ENCODE results near the gene ATG7.

Gene ATG7

DNA sequence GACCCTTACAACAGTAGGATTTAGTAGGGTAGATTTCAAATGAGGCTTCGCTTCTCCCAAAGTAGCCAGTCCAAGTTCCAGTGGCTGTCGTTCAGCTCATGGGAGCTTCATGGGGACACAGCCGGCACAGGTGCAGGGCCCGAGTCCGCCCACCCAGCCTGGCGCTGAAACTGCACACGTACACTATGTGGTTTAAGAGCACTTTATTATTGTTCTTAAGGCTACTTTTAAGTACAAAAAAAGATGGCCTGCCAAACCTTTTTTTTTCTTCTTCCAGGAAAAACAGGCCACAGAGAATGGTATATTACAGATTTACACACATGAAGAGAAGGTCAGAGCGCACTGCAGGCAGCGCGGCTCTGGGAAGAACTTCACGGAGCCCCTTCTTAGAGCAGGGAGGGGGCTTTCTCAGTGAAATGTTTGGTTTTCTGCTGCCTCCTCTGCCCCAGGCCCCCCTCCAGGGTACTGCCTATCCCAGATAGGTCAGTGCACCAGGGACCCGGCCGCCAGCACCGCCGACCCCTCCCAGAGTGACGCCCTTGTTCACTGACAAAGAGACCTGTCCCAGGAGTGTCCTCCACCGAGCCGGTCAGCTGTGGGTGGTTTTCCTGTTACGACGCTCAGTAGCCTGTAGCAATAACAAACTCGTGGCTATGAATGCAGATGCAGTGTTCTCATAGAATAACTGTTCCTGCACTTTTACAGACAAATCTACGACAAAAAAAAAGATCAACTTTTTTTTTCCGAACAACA is 283.9 kb downstream of the ATG7 start:
- ATAC-seq (no peak), DNase-seq (no peak)

DNA sequence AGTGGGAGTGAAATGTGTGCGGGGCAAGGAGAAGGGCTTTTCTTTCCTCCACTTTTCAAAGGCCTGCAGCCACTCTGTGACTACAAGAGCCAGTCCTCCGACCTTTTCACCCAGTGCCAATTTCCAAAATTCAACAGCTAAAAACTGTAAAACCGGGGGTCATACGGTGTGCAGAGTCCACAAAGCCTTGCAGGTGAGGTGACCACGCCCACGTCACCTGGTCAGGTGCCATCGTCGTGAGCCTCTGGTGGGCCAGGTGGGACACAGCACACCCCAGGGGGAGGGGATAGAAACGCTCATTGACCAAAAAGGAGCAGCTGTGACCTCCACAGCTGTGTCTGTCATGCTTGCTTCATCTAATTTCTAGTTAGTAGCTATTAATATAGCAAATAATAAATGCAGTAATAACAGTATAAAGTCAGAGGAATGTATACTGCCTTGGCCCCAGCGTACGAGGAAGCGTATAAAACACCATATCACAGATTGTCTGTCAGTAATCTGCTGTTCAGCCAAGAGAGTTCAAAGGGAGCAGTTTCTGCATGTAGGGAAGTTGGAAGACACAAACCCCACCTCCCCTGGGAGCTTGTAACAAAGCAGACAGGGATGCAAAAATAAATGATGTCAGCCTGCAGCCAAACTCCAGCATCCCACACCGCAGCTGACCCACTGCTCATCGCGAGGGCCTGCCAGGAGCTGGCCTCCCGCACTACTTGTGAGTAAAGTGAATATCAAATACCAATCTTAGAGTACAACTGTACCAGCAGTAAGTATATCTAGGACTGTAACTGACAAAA is 284.9 kb downstream of the ATG7 start:
- DNase-seq (no peak), ATAC-seq (no peak)

DNA sequence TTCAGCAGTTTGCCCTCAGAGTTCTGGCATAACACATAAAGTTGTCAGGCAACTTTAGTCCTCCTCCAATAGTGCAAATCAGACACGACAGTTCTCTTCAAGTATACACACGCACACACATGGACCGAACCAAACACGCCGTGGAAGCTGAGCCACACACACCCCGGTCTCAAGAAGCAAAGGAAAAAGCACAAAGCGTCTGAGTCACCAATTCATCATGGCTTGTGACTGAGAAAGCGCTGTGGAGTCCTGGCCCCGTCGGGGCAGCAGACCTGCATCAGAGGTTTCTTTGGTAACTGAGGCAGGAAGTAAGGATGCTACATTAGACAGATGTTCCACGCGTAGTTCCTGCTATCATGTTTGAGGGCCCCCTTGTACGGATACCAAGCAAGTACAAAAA is 285.8 kb downstream of the ATG7 start:
- ATAC-seq, result peak; percentile 54
- DNase-seq, result no peak

DNA sequence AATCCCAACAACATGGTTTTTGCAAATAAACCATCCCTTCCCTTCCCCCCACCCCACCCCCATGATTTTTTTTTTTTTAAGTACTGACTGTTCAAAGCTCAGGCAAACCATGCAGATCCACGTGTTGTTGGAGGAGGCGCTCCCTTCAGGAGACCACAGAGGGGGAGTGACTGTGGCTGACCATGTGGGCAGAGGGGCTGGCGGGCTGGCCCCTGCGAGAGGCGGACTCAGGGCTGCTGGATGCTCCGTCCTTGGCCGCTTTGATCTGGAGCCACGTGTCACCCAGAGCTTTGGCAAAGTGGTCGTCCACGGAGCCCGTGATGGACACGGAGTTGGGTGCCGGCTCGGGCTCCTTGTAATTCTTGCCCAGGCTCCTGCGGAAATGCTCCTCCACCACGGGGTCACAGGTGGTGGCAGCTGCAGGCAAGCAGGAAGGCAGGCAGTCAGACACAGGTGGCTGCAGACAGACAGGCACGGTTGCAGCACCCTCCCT is 286.3 kb downstream of the ATG7 start:
- DNase-seq (no peak), ATAC-seq (no peak)

DNA sequence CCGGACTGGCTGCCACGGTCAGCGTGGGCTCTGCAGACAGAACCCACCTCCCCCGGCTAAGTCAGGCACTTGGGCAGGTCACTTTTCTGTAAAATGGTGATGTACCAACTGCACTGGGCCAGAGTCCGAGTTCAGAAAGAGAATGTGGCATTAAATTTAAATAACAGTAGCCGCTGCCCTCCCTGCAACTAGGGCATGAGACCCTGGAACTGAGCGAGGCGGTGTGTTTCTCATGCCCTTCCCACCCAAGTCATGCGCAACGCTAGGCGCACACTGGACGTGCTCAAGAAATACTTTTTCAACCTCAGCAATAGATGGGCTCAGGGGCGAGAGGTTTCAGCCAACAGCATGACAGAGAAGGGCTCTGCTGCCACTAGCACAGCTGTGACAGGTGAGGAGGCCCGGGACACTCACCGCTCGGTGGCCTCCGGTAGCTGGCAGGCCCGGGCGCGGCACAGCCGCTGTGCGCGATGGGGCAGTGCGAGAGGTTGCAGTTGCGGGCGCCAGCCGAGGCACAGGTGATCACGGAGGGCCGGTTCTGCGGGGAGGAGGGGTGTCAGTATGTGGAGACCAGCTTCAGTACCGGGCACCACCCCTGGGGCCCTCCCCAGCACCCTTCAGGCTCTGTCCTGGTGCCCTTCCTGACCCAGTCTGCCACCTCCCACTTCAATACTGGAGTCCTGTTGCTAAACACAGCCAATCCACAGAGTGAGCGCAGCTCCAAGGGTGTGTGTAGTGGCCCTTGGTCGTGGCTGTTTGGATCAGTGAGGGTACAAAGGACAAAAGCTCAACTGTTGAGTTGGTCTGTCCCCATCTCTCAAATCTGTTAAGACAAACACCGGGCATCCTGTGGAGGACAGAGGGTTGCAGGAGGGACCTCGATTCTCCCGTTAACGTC is 287.0 kb downstream of the ATG7 start:
- ATAC-seq (no peak), DNase-seq (no peak)

DNA sequence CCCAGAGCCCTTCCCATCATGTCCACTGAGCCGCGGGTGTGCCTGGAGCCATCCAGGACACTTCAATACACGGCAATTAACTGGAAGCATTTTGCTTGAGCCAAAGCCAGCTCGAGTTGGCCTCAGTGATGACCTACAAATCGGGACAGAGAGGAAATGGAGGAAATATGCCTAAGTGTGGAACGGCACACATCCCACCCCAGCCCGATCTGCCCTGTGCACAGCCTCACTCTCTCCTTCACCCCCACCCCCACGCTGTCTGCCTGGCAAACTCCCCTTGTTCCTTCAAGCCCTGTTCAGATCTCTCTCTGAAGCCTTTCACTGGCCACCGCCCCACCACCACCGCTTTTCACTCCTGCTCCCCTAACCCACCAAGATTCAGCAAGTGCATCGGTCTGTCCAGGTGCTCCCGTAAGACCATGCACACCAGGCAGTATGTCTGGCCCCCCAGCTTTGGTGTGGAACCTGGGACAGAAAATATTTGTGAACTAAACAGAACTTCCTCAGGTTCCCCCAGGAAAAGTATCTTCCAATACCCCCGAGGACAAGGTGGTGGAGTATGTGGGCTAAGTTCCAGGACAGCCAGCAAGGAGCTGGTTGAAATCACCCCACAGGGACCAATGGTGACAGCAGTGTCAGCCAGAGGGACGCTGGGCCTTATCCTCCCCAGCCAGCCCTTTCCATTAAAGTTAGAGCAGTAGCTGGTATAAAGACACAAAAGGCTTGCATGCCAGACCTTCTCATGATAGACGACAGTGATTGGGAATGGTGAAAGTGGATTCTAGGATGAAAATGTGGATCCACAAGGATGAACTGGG is 287.8 kb downstream of the ATG7 start:
- DNase-seq (no peak), ATAC-seq (no peak)

DNA sequence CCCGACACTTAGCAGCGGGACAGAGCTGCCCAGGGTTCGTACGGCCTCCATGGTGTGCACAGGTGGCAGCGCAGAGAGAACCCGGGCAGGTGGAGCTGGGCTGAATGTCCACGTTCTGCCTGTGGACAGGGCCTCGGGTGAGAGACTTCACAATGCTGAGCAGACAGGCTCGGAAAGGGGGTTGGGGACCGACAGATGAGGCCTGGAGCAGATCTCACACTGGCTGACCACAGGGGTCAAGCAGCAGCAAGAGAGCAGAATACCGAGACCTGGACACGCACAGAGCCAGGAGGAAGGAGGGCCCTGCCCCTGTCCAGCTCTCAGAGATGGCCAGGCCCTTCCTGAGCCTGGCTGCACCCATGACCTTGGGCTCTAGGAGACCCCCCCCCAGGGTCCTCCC is 288.5 kb downstream of the ATG7 start:
- ATAC-seq (no peak), DNase-seq (no peak)

DNA sequence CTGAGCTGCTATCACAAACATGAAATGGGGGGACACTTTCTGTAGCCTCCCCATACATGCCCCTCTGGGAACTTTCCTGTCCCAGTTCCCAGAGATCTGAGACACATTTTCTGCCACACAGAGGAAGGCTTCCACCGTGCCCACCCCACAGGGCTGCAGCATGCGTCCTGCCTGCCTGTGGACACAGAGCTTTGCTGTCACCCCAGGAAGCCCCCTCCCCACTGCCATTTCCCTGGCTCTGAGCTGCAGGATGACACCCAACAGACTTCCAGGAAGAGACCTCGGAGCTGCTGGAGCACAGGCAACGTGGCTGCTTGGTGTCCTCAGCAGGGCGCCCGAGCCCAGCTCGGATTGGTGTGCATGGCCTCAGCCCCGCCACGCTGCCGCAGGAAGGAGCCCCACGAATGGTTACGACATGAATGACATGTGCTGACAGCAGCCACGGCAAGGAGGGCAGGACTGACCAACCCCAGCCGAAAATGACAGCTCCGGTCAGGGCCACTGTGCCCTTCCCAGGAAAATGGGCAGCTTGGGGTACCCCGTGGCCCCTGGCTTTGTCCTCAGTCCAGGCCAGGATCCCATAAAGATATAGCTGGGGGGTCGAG is 290.2 kb downstream of the ATG7 start:
- DNase-seq (no peak), ATAC-seq (no peak)

DNA sequence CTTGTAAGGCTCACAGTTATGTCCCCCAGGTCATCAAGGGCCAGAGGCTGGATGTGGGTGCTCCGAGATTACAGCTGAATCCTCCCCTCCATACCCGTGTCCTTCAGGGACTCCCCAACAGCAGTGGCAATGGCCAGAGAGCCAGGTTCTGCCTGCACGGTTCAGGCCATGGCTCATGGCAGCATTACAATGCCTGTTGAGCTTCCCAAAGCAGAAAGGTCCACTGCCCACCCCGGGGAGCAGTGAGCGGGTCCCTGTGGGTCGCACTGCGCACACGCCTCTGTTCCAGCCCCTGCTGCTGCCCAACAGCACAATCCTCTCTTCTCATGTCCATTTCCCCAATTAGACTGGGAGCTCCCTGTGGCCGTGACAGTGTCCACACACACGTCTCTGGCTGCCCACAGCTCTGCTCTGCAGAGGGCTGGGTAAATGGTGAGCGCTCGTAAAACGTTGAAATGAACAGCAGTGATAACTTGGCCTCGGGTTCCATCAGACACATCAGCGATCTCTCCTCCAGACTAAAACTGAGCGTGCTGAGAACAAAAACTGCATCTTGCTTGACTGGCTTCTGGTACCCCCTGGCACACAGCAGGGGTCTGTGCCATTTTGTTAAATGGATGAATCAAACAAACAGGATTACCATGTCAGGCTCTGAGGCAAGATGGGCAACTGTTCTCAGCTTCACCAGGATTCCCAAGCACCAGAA is 291.1 kb downstream of the ATG7 start:
- ATAC-seq, result no peak
- no peak for DNase-seq

DNA sequence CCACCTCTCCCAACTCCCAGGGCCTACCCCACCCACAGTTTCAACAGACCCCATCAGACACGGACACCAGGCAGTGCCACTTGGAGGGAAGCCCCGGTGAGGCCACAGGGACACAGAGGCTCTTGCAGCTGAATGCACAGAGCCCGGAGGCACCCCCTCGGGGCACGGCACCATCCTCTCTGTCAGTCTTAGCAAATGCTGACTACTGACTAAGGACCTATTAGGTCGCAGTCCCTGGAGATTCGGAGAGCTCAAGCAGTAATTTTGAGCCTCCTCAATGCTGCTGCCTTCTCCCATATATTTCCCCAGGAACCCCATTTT is 291.6 kb downstream of the ATG7 start:
- DNase-seq (no peak), ATAC-seq (no peak)

DNA sequence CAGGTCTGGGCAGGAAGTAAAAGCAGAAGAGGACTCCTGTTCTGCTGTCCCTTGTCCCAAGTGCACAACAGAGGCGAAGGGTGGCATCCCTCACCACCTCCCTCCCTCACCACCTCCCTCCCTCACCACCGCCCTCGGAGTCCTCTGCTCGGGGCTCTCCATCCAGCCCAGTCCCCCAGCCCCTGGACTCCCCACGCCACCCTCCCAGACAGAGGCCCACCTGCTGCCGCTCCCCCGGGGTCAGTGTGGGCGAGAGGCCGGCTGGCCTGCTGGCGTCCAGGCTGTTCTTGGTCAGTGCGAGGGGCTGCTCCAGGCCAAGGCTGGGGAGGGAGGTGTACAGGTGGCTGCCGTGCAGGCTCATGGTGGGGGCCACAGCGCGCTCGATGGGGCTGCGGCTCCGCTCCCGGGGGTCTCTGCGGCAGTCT is 292.4 kb downstream of the ATG7 start:
- DNase-seq (no peak), ATAC-seq (no peak)

DNA sequence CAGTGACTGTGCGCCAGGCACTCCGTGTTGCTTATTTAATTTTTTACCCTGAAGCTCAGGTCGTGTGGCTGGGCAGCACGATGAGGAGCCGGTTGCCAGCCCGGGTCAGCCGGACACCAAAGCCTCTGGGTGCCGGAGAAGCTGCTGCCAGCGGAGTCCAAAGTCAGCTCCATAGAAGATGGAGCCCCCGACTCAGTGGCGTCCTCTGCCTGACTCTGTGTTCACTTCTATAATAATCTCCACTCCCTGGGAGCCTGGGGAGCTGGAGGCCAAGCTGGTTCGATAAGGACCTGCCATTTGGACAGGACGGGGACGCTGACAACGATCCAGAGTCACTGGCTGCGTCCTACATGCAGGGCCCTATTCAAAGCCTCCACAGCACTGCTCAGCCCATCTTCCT is 292.9 kb downstream of the ATG7 start:
- DNase-seq, result no peak
- no peak for ATAC-seq

DNA sequence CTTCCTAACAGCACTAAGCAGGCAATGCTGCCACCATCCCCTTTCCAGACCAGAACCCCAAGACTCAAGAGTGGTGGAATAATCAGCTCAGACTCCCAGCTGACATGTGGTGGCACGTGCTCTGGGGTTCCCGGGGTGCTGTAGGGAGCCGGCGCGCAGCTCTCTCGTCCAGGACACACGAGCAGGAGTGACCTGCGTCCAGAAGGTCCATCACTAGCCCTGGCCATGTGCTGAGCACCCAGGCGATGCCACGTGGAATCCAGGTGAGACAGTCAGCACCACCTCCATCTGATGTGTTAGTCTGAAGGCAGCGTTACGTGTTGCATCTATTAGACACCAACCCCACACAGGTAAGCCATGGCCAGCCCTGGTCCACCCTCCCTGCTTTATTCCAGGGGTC is 293.3 kb downstream of the ATG7 start:
- DNase-seq (no peak), ATAC-seq (no peak)

DNA sequence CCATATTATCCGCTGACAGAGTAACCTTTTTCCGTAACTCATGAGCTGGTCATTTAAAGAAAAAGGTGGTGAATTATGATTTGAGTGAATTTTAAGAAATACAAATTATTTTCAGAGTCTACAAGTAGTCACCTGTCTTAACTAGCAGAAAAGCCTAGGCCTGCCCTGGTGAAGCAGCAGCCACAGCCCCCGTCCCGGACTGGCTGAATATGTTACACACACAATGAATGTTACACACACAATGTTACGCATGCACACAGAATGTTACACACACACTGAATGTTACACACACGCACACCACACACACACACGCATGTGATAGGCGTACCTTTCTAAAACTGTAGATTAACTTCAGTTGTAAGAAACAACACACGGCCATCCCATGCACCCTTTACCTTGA is 293.7 kb downstream of the ATG7 start:
- ATAC-seq (no peak), DNase-seq (no peak)

DNA sequence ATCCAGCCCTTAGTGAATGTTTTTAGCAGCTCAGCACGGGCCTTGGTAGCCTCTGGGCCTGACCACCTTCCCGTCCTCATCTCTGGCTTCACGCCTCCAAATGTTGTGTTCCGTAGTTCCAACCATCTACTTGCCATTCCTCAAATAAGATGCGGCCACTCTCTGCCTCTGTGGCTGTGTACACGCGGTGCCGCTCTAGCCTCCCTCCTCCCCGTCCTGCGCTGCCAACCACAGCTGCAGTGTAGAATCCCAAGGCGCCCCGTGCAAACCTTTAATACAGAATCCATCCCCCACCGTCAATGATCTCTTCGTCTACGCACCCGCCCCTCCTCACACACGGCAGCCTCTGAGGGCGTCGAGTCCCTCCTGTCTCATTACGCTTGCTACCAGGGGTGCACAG is 294.3 kb downstream of the ATG7 start:
- ATAC-seq (no peak), DNase-seq (no peak)

DNA sequence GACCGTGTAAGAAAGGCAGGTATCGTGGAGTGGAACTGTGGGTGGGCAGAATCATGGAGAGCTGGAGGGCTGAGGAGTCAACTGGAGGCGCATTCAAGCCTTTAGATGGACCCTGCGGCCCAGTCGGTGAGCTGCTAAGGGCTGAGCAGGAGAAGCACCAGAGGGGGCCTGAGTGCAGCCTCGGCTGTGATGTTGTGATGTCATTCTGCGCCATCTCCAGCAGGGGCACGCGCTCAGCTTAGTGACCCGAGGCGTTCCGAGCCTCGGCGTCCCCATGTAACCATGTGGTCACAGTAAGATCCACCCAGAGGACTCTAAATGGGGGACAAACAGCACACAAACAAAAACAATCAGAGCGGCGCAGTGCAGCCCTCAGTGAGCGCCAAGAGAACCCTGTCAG is 294.7 kb downstream of the ATG7 start:
- DNase-seq (no peak), ATAC-seq (no peak)

DNA sequence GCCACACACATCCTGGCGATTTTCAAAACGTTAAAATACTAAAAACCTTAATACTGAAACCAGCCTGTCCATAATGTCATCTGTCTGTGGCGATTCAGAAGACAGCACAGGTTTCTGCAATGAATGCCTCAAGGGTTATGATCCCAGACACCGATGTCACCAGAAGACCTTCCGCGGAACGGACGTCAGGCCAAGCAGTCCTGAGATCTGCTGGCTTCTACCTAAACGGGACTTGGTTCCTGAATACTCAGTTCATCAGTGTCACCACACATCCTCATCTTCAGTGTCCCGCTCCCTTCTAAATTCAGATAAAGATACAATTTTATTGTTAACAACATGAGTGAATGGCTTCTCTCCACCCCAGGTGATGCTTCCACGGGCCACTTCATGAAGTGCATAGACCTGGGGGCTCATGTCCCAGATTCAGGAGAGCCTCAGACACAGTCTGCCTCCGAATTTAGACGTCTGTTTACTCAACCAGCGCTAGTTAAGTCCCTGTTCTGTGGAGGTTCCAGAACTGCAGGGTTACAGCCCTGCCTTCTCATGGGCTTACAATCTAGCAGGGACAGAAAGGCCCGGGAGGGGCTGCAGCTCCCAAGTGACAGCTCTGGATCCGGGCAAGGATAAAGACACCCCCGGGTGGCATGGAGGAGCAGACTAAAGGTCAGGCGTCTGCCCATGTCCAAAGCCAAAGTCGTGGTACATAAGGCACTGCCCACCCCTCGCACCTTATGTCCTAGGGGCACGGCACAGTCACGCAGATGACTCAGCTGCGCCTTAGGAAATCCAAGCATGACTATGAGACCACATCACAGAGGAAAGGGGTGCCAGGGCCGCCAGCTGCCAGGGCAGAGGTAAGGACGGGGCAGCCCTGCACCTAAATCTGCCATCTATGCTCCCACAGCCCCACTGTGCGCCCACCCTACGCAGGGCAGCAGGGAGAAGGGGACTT is 295.6 kb downstream of the ATG7 start:
- DNase-seq (no peak), ATAC-seq (peak; percentile 64)

DNA sequence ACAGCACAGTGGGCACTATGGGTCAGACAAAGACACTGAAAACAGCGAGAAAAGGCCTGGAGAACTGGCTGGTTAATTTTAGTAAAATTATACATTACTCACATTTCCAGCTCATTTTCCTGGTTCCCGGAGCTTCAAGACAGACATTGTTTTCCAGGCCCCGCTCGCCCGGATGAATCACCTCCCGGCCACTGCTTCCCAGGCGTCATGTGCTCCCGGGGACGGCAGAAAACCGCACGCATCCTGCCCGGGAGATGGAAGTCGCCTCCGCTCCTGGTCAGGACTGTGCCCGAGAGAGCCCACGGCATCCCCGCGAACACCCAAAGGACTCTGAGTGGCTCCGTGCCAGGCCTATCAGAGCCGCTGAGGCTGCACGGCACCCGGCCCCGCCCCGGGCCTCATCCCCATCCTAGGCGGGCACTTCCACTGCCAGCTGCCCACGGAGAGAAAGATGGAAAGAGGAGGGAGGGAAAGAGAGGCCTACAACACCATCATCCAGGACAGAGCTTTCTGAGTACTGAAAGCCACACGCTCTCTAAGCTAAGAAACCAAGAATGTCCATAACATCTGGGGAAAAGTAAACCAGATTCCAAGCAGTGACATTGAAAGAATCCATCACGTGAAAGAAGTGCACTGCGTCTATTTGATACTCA is 296.4 kb downstream of the ATG7 start:
- DNase-seq, result no peak
- ATAC-seq, result no peak

DNA sequence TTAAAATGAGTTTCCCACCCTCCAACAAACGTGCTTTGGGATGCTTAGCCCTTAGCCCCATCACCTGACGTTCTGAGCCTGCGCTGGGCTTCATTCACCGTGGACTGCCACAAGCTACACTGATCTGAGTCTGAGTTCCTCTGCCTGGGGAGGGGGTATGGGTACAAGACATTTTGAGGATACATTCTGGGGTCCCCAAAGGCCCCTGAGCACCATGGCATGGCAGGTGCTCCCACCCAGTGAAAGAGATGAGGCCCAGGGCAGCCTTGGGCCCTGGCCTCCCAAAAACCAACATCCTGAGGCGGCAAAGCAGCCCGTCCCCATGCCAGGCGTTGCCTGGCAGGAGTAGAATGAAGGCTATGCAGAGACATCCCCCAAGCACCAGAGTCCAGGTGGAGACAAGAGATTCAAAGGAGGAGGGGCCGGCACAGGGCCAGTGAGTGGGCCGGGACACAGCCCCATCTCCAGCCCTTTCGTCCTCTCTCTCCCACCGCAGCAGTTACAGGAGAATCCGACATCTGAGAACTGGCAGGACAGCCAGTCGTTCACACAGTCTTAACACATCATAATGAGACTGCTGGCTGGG is 297.1 kb downstream of the ATG7 start:
- ATAC-seq (no peak), DNase-seq (no peak)
